NCI-H2029 (cell line): Measurements from ENCODE around the gene MUC5B.

ENCODE experiments used
- DNase-seq: peaks from one replicate; lab custom pipeline; 2025; lab: John Stamatoyannopoulos, UW

The MUC5B gene

GRCh38 chr11:1301220-1302000, 78.5 kb downstream of the MUC5B start:
- DNase-seq = no peak

GRCh38 chr11:1302041-1302460, 79.2 kb downstream of the MUC5B start:
- DNase-seq = no peak

GRCh38 chr11:1302461-1303125, 79.7 kb downstream of the MUC5B start:
- DNase-seq = peak; percentile 64

DNA sequence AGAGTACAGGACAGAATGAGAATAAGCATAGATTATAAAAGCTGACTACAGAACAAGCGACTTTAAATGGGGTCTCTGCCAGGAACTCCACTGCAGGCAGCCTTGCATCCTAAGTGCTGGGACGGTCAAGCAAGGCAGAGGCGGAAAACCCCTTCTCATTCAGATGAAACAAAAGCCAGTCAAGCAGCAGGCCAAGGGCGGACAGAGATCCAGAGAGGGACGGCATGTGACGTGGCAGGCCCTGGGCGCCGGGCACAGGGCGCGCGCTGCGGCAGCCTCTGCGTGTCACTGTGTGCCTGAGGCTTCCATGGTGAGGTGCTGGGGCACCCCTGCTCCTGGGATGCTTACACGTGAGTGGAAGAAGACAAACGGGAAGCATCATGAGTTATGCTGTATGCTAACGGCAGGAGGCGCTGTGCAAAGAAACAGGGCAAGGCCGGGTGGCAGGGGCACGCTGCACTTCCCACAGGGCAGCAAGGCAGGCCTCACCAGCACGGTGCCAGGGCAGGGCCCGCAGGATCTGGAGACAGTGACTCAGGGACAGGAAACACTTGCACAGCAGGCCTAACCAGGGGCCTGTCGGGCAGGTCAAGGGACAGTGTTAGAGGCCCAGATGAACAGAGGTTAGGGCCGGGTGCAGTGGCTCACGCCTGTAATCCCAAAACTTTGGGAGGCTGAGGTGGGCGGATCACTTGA, 80.4 kb downstream of the MUC5B start:
- peak; percentile 49 for DNase-seq

GRCh38 chr11:1303973-1304372, 81.1 kb downstream of the MUC5B start:
- no peak for DNase-seq

- DNase-seq = no peak
Measured at GRCh38 chr11:1304380-1304779, 81.5 kb downstream of the MUC5B start.

GRCh38 chr11:1305063-1305495, 82.2 kb downstream of the MUC5B start:
- DNase-seq = no peak

DNA sequence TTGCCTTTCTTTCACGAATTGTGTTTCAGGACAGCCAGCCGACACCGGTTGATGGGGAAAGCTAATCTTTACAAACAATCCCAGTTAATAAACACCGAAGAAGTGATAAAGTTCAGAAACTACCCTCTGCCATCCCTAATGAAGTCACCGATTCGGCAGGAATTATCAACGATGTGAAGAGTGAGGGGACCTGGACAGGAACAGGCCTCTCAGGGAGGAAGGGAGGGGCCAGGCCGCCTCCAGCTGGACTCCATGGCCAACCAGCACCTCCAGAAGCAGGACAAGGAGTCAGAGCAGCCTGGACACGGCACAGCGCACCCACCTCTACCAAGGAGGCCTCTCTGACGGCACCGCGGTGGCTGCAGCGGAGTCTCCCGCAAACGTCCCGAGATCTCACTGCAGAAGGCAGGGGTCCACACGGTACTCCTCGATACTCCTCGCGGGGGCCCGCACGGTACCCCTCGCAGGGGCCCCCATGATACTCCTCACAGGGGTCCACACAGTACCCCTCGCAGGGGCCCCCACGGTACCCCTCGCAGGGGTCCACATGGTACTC, 82.7 kb downstream of the MUC5B start:
- DNase-seq = no peak

- DNase-seq = no peak
Measured at GRCh38 chr11:1306186-1307162, 83.6 kb downstream of the MUC5B start.

- DNase-seq = no peak
Measured at GRCh38 chr11:1307163-1307870, 84.5 kb downstream of the MUC5B start.

DNA sequence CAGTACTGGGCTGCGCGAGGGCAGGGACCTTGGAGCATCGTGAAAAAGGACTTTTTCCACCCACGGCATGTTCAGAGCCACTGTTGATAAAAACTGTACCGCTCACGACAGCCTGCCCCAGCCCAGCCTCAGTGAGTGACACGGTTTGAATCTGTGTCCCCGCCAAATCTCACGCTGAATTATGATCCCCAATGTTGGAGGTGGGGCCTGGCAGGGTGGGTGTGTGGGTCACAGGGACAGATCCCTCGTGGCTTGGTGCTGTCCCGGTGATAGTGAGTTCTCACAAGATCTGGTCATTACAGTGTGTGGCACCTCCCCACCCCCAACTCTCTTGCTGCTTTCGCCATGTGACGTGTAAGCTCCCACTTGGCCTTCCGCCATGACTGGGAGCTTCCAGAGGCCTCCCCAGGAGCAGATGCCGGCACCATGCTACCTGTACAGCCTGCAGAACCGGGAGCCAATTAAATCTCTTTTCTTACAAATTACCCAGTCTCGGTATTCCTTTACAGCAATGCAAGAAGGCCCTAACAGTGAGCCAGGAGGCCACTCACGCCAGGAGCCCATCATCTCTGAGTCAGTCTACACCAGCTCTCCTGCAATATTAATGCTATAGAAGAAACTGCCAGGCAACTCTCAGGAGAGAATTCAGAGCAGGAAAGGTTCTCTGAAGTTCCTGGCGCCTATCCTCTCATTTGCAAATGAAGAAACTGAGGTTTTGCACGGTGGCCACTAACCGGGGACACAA, 85.3 kb downstream of the MUC5B start:
- no peak for DNase-seq

DNA sequence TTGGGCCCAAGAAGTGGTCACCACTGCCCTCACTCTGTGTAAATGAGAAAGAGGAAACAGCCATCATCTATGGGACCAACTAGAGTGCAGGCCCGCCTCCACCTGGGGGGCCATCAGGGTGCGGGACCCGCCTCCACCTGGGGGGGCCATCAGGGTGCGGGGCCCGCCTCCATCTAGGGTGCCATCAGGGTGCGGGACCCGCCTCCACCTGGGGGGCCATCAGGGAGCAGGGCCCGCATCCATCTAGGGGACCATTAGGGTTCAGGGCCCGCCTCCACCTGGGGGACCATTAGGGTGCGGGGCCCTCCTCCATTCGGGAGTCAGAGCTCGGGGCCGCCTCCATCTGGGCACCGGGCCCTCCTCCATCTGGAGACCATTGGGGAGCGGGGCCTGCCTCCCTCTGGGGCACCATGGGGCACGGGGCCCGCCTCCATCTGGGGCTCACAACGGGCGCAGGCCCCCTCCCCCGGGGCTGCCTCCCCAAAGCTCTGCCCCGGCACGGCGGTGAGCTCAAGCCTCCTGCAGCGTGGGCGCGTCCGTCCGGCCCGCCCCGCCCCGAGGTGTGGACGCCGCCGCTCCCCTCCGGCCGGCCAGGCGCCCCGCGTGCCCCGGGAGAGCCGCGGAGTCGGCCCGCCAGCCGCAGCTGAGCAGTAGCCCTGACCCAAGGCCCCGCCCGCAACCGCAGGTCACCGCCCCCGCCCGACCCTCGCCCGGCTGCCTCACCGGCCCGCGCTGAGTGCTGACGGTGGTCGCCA, 86.1 kb downstream of the MUC5B start:
- DNase-seq = no peak

DNA sequence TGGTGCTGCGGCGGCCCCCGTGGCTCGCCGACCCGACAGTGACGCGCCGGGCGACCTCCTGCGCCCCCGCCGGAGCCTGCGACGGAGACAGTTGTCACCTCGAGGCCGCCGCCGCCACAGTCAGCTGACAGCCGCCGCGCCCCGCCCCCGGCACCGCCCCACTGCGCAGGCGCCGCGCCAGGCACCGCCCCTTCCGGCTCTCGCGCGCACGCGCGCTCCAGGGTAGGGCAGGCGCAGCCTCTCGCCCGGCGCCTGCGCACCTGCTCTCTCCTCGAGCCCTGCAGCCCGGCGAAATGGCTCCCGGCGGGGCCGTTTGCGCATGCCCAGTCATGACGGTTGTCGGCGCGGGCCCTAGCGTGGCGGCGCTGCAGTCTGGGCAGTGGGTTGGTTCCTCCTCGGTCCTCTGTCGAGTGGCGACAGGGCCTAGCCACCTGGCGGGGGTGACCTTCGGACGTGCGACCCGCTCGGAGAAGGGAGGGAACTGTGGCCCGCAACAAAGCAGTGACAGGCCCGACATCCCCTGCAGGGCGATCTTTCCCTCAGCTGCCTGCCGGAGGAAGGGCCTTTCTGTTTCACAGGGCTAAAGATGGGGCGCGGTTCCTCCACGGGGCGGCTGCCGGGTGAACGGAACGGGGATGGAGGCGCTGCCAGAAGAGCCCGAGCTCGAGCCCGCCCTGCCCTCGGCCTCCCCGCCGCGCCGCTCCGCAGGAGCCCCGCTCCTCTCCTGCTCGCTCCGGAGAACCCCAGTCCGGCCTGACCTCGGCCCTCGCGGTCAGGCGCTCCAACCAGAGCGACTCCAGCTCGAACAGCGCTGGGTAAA, 86.8 kb downstream of the MUC5B start, which contains the start of gene TOLLIP:
Gene TOLLIP, minus strand, starts transcription at position 135 of the 820 bp plus-strand sequence. Its CDS starts 134 bp downstream, at position 1.
- DNase-seq = peak; percentile 85

DNA sequence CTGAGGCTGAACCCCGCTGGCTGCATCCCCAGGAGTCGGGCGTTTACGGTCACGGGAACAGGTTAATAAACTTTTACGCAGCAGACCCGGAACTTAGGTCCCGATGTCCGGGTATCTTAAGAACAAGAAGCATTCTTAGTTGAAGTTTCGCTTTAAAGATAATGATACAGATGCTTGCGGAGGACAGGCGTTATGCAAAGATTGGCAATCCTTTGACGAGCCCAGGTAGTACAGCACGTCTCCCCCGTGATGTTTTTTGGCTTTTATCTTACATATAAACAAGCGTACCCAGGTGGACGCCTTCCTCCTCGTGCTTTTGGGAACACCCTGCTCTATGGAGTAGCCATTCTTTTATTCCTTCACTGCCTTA, 87.4 kb downstream of the MUC5B start:
- no peak for DNase-seq

DNA sequence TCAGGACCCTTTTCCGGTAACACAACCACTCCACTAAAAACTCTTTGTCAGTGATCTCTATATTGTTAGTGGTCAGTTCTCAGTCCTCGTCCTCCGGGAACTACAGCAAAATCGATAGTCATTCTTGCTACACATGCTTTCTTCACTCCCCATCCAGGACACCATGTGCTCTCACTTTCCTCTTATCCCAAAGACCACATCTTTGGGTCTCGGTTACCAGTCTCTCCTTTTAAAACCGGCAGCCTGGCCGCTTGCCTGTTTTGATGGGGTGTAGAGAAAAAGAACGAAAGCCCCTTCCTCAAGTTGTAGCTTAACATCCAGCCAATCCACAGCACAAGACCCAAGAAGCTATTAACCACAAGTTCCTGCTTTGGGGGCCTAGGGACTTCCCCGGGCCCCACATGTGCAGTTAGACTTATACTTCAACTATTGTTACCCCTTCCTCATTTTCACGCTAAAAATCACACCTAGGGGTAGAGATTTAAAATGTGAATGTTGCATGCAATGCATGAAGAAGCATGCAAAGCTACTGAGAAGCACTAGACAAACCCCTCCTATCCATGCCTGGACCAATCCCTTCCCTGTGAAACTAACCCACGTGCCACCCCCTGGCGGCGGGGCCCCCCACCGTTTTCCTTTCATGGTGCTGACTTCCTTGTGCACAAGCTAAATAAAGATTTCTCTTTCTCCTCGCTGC, 88.1 kb downstream of the MUC5B start:
- no peak for DNase-seq
